Urothelium cell line (cell line): Measurements from ENCODE around the gene STYX.
"Not testable (repeated sequence)": the region's sequence is repeated elsewhere in the genome, so short reads cannot be mapped to it uniquely, and the experiment has no call there.

ENCODE experiments used
- DNase-seq: peaks from one replicate; pipeline ENCODE4 v3.0.0; 2011; ENCODE audit warnings: low spot score, mixed read lengths
- FAIRE-seq: peaks from 2 replicates; lab custom pipeline; 2011; peaks lifted over from hg19 to GRCh38; lab: Jason Lieb, UNC

The STYX gene

DNA sequence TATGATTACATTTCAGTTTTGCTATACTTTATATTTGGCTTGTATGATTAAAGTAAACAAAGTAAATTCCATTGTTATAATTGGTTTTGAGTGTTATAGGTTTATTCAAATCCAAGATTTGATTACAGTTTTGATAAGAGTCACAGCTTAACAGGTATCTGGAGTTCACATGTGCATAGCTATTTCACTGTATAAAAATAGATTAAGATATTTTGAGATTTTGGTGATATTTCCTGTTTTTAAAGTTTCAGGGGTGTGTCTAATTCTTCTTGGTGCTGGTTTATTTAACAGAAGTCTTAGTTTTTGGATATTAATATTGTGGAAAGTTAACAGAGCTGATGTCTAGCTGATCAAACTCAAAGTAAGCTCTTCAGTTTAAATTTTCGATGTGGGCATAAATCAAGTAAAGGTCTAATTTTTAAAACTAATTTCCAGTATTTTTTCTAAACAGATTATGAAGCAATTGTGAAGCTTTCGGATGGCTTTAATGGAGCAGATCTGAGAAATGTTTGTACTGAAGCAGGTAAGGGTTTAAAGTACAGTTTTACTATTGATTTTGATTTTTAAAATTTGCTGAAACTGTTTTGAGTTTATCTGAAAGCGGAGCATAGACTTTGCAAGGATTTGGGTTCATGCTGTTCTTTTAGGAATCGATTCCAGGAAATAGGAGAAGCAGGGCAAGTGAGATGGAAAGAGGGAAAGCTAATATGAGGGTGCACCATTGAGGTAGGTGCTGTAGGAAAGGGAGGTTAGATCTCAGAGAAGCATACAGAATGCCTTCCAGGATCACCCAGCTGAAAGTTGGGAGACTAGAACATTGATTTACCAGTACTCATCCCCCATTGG, 6.2 kb upstream of the STYX start:
- no peak for DNase-seq
- FAIRE-seq, result no peak

DNA sequence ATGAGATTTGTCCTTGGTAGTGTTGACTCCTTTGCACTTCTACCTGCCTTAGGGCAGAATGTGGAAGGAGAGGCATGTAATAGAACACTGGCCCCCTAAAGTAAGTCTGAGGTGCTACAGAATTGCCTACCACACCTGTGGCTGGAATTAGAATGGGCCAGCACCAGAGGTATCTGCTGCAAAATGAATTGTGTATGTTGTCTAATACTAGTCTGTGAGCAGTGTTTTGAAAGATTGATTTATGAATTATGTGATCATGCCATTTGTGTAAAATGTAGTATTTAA, 5.7 kb upstream of the STYX start:
- FAIRE-seq, result peak; percentile 81
- no peak for DNase-seq

DNA sequence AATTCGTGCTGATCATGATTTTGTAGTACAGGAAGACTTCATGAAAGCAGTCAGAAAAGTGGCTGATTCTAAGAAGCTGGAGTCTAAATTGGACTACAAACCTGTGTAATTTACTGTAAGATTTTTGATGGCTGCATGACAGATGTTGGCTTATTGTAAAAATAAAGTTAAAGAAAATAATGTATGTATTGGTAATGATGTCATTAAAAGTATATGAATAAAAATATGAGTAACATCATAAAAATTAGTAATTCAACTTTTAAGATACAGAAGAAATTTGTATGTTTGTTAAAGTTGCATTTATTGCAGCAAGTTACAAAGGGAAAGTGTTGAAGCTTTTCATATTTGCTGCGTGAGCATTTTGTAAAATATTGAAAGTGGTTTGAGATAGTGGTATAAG, 2.5 kb upstream of the STYX start:
- DNase-seq, FAIRE-seq: not testable (repeated sequence)

DNA sequence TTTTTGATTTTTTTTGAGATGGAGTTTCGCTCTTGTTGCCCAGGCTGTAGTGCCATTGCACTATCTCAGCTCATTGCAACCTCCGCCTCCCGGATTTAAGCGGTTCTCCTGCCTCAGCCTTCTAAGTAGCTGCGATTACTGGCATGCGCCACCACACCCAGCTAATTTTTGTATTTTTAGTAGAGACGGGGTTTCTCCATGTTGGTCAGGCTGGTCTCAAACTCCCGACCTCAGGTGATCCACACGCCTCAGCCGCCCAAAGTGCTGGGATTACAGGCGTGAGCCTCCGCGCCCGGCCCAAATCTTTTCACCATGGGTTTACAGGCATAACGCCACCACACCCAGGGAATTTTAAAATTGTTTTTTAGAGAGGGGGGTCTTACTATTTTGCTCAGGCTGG, 931 bp upstream of the STYX start:
- not testable (repeated sequence) for FAIRE-seq, DNase-seq

DNA sequence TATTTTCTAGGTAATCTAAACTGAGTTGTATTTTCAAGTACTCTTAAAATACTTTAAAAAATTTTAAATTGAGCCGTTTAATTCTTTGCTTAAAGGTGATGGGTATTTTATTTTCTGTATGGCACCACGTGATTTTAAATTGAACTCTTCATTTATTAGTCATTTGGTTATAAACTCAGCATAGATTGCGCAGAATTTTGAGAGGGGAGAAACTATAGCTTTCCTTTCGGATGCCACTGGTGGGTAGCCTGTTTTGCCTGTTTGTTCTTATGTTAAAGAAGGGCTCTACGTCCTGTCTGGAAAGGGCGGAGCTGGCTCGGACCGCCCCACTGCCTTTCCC, 411 bp upstream of the STYX start:
- DNase-seq (no peak), FAIRE-seq (no peak)

DNA sequence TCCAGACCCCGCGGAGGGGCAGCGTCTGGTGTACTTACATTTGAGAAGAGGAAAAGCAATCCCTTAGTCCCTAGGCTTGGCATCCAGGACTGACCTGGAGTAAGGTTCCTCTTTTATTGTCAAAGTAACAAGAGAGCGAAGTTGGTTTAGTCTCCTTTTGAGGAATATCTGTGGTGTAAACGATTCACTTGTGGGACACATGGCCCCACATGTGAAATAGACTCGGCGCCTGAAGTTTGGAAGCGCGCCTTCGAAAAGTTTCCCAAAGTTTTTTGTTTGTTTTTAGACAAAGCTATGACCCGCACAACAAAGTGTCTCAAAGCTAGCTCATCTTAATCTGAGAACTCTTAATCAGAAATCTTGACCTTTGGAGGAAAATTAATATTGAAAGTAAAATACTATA, 744 bp downstream of the STYX start:
- DNase-seq (no peak), FAIRE-seq (no peak)

DNA sequence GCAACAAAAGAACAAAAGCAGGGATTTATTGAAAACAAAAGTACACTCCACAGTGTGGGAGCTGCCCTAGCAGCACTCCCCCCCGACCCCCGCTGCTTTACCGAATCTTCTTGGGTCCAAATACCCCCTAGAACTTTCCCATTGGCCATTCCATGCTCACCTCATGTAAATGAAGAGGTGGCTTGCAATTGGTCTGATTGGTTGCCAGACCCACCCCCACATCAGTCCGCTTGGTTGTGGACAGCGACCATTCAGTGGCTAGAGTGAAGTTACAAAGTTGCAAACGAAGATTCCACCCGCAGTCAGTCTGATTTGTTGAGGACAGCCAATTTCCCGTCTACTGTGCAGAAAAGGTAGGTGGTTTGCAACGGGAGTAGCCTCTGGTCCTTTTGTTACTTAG, 3.9 kb downstream of the STYX start:
- FAIRE-seq (no peak), DNase-seq (no peak)

DNA sequence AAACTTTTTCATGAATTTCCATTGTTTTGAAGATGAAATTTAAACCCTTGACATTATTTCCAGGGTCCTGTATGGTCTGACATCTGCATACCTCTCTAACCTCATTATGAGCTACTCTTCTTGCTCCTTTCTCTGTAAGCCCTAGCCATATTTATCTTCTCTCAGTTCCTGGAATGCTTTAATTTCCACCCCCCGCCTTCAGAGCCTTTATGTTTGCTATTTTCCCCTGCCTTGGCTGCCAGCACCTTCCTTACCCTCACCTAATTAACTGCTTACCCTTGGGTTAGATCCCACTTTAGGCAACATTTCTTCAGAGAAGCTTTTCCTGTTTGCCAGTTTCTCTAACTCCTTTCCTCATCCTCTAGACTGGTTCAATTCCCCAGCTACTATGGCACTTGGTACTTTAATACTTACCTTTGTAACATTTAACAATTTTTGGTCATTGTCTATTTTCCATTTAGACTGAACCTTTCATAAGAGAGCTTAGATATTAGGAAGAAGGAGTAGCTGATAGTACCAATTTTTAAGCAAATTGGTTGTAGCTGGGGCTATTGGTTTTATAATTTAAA, 6.0 kb downstream of the STYX start:
- DNase-seq (no peak), FAIRE-seq (peak; percentile 17)

DNA sequence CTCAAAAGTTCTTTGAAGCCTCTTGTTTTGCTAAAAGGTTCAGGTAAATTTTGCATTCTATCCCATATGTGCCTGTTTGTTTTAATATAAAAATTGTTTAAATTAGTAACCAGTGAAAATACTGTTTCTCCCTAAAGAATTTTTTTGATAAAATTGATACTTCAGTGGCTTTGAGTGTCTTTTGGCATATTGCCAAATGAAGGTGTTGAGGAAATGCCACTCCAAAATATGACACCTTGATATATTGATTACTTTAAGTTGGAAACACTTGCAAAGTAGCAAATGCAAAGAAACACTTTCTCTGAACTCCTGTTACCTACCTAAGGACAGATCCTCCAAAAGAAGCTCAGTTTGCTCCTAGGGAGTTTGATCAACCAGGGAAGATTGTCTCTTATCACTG, 8.4 kb downstream of the STYX start:
- FAIRE-seq, result no peak
- no peak for DNase-seq

DNA sequence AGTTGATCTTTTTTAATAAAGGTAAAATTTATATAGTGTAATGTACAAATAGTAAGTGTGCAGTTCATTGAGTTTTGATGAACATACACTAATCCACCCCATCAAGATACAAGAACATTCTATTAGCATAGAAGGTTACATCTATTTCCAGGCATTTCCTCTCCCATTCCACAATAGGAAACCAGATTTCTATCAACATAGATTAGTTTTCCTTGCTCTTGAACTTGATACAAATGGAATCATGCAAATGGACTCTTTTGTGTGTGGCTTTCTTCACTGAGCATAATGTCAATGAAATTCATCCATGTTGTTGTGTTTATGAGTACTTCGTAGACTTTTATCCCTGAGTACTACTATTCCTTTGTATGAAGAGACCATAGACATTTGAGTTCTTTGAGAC, 10.8 kb downstream of the STYX start:
- DNase-seq, result no peak
- no peak for FAIRE-seq

DNA sequence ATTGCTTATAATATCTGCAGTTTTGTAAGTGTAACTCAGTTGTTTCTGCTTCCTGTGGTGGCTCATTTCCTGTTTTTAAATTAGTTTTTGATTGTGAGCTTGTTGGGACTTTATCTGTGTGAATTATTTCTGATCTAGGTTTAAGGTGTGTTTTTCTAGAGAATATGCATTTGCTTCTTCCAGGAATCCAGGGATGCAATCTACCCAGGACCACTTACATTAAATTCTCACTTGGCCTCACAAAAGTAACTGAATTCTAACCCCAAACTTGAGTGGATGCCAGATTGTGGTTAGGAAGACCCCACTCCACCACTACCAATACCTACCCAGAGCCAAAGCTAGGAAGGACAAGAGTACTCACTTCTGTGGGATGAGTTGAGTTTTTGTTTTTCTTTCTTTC, 11.9 kb downstream of the STYX start:
- FAIRE-seq (peak; percentile 81), DNase-seq (no peak)

DNA sequence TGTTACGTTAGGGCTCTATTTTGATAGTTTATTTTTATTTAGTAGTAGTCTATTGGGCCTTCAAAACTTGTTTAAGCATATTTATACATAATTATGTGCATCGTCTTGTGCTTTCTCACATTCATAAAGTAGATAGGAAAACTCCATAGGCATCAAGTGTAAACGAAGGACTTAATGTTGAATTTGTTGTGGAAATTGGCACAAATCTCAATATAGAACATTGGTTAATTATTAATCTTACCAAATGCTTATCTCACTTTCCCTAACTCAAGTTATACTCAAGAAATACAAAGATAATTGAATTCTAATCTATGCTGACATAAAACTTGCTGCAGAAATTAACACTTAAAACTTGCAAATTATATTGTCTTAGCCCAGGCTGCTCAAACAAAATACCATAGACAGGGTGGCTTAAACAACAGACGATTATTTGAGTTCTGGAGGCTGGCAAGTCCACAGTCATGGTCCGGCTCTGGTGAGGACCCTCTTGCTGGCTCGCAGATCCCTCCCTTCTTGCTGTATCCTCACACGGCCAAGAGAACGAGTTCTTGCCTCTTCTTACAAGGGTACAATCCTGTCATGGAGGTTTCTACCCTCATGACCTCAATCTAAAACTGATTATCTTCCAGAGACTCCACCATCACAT, 18.8 kb downstream of the STYX start:
- DNase-seq, result no peak
- no peak for FAIRE-seq

DNA sequence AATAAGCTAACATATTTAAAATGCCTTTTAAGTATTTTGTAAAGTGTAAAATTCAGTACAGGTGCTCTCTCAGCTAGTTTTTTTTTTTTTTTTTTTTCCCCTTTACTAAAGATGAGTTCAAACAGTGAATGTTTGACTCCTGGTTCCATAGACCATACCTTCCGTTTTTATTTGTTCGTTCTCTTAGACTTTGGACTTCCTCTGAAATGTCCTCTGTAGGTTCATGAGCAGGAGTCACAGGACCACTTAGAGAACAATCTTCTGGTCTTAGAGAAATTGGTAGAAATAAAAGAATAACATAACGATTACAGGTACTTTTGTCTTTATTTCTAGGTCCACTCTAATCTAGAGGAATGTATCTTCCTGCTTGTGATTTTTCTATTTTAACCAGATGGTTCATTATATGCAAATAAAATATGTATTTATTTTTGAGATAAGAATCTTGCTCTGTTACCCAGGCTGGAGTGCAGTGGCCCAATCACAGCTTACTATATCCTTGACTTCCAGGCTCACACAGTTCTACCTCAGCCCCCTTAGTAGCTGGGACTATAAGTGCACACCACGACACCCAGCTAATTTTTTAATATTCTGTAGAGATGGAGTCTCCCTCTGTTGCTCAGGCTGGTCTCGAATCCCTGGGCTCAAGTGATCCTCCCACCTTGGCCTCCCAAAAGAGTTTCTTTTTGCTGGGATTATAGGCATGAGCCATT, 25.8 kb downstream of the STYX start:
- no peak for DNase-seq
- no peak for FAIRE-seq

DNA sequence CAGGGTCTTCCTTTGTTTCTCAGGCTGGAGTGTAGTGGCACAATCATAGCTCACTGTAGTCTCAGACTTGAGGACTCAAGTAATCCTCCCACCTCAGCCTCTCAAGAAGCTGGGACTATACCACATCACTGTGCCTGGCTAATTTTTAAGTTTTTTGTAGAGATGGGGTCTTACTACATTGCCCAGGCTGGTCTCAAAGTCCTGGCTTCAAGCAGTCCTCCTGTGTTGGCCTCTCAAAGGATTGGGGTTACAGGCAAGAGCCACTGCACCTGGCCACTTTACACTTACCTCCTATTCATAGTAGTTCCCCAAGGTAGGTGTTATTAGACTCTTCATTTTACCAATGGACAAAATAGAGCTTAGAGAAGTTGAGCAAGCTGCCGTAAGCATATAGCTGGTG, 29.2 kb downstream of the STYX start:
- DNase-seq, result no peak
- FAIRE-seq, result no peak

DNA sequence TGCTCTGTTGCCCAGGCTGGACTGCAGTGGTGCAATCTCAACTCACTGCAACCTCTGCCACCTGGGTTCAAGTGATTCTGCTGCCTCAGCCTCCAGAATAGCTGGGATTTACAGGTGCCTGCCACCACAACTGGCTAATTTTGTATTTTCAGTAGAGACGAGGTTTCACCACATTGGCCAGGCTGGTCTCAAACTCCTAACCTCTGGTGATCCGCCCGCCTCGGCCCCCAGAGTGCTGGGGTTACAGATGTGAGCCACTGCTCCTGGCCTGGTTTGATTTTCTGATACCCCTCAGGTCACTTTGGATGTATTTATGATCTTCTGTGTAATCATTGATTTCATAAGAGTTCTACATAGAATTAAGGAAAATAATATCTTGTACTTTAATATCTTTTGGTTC, 33.0 kb downstream of the STYX start:
- not testable (repeated sequence) for DNase-seq
- peak; percentile 77 for FAIRE-seq

DNA sequence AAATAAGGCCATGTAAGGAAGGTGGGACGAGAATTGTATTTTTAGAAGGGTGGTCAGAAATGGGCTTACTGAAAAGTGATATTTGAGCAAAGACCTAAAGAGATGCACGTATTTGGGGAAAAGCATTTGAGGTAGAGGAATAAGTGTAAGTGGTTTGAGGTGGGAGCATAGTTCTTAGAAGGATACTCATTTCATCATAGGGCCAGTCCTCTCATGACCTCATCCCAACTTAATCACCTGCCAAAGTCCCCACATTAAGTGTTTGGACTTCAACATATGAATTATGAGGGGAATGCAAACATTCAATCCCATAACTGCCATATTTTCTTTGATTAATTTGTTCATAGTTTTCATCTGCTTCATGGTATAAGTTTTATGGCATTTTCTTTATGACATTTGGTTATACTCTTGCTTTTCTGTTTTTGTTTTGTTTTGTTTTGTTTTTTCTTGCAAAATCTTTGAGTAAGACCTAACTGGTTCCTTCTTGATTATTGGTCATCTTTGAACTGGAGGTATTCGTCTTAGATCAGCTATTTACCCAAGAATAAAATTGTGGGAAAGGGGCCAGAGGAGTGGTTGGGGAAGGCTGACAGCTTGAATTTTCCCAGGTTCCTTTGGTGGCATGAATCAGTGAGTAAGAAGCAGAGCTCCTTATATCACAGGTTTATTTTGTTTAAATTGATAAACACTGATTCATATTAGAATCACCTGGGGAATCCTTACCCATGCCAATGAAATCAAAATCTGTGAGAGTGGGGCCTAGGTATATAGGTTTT, 37.3 kb downstream of the STYX start:
- FAIRE-seq (no peak), DNase-seq (no peak)

DNA sequence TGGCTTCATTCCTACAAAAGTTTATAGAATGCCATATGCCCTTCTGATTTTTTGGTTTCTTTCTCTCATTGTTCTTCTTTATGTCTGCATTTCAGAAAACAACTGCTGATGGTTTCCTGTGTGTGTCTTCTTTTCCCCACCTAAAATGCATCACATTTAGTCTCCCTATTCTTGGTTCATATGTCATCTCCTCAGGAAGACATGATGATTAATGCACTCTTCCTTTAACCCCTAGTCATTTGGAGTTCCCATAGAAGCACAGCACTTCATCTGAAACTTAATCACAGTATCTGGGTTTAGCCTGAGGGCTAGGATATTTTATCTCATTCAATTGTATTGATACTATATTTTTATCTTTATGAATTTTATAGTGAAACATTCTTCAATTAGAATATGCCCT, 39.9 kb downstream of the STYX start:
- DNase-seq, result no peak
- no peak for FAIRE-seq

DNA sequence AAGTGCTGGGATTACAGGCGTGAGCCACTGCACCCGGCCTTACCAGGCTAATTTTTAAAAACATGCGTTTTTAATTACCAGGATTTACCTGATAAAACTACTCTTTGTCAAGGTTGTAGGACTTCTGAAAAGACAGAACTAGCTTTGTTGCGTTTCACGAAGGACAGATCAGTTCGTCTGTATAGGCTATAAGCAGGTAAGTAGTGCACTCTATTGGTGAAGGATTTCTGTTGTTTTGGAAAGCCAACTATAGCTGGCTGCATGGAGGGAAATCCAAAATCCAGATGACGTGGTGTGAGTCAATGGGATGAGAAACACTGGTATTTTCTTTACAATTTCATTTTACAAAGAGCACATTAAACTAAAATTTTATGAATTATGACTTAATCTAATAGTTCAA, 46.9 kb downstream of the STYX start:
- FAIRE-seq (no peak), DNase-seq (no peak)

DNA sequence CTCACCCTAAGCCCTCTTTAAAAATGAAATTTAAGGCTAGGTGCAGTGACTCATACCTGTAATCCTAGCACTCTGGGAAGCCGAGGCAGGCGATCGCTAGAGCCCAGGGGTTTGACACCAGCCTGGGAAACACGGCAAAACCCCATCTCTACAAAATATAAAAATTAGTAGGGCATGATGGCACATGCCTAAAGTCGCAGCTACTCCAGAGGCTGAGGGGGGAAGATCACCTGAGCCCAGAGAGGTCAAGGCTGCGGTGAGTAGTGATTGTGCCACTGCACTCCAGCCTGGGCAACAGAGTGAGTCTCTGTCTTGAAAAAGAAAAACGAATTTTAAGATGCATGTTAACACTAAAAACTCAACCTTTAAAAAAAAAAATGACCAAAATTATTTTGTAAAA, 48.7 kb downstream of the STYX start:
- DNase-seq (no peak), FAIRE-seq (no peak)

DNA sequence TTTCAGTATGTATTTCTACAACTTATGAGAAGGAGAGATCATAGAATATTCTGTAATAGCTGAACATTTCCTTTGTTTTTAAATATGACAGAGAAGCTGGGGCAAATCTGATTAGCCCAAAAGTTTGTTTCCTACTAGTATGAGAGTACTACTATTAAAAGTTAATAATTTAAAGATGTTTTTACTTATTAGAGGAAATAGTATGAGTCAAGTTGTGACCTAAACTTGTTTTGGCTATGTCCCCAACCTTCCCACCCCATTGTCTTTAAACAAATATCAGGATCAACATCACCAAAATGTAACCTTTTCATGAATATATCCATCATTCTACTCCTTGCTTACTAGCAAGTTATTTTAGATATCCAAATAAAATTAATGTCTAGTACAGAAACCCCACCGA, 50.9 kb downstream of the STYX start:
- DNase-seq (no peak), FAIRE-seq (no peak)

DNA sequence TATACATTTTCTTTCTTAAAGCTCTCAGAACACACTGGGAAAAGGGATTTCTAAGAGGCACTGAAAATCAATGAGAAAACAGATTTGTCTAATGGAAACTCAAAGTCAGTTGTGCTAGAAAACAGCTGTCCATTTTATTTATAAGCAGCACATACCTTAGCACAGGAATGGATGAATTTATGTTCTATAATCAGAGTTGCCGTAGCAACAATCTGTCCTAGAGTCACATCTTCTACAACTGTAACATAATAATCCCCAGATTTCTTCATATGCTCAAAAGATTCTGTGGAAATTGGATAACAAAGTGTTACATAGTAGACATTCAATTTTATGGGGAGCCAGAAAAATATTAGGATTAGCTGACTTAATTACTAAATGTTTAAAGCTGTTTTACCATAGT, 51.7 kb downstream of the STYX start:
- DNase-seq, result no peak
- no peak for FAIRE-seq
